Measurements from ENCODE around the gene MAP3K9.

Gene MAP3K9

DNA sequence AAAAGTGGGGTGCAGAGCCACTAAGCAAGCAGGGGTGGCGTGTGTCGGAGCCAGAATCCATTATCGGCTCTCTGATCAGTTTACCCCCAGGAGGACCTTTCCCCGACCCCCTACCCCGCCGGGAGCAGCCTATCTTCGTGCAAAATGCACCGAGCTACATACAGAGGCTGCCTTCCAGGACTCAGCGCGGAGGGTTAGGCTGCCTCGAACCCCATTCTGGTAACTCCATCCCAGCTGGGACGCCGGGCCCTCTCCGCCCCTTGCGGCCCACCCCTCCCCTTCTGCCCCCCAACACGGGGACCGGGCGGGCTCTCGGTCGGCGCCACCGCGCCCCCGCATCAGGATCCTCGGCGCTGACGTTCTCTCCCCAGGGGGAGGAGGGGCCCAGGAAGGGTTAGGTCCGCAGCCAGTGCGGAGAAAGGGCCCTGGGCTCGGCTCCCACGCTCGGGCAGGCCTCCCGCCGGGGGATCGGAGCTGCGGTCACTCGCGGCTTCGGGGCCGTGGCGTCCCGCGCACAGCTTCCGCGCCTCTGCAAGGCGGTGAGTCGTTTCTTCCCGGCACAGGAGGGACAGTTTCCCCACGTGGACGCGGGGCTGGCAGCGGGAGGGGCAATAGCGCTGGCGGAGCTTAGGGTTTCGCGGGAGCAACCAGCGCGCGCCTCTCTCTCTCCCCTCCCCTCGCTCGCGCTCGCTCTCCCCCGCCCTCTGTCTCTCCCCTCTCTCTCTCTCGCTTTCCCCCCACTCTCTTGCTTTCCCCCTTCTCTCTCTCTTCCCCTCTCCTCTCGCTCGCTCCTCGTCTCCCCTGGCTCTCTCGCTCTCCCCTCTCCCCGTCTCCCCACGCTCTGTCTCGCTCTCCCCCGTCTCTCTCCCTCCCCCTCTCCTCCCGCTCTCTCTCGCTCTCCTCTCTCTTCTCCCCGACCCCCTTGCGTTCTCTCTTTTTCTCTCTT, 12.5 kb upstream of the MAP3K9 start:
- peak; percentile 32 to 59 (median 45) for DNase-seq (ENCODE audit: low read depth in 3 of 3)

DNA sequence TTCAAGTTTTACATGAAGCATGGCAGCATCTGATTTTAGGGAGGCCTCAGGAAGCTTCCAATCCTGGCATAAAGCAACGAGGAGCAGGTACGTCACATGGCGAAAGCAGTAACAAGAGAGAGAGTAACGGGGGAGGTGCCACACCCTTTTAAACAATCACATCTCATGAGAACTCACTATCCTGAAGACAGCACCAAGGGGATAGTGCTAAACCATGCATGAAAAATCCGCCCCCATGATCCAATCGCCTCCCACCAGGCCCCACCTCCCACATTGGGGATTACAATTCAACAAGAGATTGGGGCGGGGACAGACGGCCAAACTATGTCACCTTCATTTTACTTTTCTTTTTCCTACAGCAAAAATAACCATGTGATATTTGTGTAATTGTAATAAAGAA, 7.2 kb upstream of the MAP3K9 start:
- DNase-seq (ENCODE audit: low read depth in 3 of 3), result no peak

DNA sequence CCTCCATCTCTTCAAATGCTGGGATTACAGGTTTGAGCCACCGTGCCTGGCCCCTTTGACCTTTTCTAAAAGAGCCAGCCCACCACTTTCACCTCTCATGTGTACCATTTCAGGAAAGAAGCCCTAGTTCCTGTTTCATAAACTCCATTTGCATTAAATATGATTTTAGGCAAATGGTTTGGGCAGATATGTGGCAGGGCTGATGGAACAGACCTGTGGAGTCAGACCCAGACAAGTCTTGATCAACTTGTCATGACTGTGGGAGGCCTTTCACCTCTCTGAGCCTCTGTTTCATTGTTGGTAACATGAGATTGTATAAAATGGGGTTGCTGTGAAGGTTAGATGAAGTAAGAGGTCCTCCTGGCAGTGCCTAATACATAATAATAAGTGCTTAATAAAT, 5.2 kb upstream of the MAP3K9 start:
- DNase-seq (ENCODE audit: low read depth in 3 of 3), result no peak

DNA sequence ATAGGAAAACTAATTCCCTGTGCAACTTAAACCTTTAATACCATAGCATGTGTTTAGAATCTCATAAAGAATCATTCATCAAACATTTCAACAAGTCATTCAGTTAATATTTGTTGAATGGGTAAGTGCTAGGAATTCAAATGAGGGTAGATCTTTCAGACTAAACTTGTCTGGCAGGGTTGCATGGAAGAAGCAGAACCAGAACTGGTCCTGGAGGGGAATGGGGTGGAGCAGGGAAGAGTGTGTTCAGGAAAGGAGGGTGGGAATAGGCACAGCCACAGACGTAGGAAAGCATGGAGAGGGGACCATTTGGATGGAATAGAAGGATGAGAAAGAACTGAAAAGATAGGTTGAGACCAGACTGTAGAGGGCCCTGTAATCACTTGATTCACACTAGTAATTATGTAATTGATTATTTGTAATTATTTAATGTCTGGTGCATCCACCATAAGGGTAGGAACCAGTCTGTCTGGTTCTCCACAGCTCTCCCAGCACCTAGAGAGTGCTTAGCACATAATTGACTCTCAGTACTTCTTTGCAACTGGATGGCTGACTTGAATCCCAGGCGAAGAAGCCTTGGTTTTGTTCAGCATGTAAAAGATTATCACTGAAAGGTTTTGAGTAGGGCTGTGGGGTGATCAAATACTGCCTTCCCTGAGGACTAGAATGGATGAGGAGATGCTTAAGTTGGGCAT, 3.0 kb upstream of the MAP3K9 start:
- DNase-seq (ENCODE audit: low read depth in 3 of 3), result no peak

DNA sequence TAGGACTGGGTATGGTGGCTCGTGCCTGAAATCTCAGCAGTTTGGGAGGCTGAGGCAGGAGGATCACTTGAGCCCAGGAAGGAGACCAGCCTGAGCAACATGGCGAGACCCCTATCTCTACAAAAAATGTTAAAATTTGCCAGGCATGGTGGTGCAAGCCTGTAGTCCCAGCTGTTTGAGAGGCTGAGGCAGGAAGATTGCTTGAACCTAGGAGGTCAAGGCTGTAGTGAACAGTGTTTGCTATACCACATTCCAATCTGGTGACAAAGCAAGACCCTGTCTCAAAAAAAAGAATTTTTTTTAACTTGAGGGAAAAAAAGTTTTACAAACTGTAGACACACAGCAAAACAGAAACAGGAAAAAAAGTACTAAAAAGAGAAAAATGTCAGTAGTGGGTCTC, 2.3 kb upstream of the MAP3K9 start:
- DNase-seq (ENCODE audit: low read depth in 3 of 3), result no peak

DNA sequence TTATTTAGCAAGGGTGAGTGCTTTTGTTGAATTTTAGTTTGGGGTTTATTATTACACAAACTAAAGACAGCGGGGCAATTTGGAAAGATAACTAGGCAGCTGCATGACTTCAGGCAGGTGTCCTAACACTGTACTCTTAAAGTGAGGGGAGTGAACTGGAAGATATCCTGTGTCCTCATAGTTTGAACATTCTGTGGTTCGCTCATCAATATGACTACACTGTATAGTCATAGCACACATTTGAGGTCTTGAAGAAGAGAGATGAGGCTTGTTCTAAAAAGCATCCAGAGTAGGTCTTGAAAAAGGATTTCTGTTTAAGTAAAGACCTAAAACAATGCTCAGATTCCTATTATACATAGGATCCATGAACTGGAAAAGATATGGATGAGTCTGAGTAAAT, 1.7 kb upstream of the MAP3K9 start:
- DNase-seq (ENCODE audit: low read depth in 3 of 3), result no peak

DNA sequence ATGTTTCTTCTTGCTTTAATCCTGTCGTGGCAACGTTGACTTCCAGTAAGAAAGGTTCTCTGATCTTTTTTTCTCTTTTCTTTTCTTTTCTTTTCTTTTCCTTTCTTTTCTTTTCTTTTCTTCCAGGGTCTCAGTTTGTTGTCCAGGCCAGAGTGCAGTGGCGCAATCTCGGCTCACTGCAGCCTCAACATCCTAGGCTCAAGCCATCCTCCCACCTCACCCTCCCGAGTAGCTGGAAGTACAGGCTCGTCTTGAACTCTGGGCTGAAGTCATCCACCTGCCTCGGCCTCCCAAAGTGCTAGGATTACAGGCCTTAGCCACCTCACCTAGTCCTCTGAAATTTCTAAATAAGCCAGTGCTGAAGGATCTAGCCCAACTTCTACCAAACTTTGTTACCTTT, 1.3 kb upstream of the MAP3K9 start:
- DNase-seq (ENCODE audit: low read depth in 3 of 3), result no peak

DNA sequence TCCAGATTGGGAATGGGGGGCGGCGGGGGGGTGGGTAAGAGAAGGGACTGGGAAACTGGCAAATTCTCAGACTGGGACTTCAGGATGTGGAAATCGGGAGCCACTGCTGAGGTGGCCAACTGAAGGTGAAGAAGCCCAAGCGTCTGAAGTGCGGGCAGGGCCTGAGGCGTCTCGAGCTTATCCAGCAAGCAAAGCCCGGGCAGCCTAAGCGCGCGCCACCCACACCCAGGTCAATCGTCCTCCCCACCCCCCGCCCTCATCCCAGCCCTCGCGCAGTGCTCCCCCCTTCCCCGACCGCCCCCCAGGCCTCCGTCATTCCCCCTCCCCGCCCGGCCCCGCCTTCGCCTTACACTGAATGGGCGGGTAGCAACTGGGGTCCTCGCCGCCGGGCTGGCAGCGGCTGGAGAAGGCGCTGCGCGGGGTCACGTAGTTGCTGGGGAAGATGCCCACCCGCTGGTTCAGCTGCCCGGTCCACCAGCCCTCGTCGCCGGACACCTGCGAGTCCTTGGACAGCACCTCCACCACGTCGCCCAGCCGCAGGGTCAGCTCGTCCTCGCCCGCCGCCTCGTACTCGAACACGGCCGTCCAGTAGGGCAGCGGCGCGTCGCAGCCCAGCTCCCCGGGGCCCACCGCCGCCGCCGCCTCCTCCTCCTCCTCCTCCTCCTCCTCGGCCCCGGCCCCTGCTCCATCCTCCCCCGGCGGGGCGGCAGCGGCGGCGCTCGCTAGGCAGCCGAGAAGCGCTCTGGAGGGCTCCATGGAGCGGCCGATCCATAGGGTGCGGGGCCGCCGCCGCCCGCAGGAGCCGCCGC, 693 bp downstream of the MAP3K9 start:
- peak in 2 of 3 donors; percentile 7 to 37 for DNase-seq (ENCODE audit: low read depth in 3 of 3)

DNA sequence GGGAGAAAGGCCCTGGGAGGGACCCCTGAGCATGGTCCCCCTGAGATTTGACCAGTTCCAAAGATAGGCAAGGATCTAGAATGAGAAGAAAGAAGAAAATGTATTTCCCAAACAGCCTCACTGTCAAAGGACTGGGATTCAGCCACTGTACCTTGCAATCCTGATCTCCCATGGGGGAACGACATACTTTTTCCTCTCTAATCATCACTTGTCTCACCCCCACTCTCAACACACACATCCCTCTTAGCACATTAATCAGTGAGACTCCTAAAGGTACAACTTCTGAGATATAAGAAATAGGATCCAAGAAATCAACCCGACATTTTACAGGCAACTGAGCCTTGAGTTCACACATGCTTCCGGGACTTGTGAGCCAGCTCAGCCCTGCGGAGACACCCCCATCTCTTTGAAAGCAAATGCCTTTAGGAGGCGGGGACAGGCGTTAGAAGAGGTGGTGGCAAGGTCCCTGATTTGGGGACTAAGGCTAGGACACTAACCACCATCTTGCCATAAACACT, 1.4 kb downstream of the MAP3K9 start:
- peak; percentile 28 to 52 (median 38) for DNase-seq (ENCODE audit: low read depth in 3 of 3)

DNA sequence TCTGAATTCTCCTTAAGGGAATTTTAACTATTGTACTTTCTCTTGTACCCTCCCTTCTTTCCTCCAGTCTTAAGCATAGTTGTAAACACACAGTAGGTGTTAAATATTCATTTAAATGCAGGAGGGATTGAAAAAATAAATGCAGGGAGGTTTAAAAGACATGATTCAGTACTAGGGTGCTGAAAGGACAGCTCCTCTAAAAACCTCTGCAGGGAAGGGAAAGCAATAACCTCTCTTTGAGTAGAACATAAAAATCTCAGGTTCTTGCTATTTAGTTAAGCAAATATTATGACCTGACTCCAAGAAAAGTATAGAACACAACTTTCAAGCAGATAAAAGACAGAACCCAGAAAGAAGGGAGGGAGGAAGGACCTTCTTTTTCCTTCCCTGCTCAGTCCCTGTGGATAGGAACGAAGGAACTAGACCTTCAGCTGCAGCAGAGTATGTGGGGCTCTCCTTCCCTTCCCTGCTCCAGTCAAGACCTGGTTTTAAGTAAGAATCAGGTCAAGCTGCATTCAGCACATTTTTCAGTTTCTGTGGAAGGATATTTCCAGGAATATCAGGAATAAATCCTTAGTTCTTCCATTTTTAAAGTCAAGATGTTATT, 4.7 kb downstream of the MAP3K9 start:
- DNase-seq (ENCODE audit: low read depth in 3 of 3), result no peak

DNA sequence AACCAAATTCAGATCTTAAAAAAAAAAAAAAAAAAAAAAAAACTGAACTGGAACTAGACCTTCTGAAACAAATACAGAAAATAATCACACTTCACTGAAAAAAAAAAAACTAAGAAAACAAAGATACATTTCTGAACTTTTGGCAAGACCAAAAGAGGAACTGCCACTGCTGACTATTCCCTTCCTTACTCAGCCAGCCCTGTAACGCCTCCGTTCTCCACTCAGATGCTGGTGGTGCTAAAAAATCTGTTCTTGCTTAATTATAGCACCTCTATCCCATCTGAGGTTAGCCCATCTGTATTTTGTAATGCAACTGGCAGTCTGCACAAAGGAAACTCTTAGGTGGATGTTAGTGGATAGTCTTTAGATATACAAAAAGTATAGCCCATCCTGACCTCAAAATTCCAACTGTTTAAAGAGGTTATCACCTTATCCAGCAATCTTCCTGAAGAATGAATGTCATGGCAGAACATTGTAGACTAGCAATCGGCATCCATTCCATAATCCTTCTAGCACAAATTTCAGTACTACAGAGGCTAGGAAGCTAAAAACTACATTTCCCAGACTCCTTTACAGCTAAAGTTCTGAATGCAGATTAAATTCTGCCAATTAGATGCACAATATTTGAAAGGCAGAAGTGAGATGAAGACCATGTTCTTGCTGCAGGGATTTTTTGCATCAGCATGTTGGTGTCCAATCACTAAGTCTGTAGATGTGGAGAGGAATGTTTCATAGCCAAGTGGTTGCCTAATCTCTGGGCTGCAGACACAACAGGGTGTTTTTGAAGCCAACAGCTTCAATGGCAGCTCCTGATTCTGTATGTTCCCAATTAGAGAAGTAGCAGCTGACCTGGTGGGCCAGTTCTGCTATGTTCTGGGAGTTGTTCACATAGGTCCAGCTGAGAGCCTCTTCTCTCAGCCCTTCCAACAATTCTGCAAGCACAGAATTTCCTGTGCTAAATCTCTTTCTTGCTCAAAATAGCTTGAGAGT, 5.7 kb downstream of the MAP3K9 start:
- DNase-seq (ENCODE audit: low read depth in 3 of 3), result no peak

DNA sequence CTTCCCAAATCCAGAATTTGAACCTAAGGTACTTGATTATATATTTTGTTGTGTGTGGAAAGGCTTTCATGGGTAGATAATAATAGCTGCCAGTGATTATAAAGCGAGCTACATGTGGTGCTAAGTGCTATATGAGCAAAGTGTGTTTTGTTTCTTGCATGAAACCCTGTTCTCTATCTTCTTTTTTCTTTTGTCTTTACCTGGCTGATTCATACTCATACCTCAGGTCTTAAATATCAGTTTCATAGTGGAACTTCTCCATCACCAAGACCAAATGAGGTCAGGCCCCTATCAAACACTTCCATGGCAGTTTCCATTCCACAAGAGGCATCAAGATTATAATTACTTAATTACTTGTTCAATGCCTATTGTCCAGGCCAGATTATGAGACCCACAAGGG, 6.9 kb downstream of the MAP3K9 start:
- no peak for DNase-seq (ENCODE audit: low read depth in 3 of 3)

DNA sequence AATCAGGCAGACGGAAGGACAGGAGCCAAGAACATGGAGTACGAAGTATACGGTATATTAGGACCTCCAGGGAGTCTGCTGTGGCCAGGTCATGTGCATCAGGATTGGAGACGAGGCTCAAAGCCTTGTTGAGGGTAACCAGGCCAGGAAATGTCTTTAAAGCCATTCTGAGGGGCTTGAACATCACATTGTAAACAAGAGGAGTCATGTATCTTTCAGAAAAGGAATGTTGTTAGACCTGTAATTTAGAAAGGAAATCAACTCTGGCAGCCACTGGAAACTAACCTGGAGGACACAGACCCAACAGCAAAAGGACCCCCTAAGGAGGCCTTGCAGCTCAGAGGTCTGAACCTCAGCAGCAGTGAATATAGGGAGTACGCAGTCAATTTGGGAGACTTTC, 7.5 kb downstream of the MAP3K9 start:
- no peak for DNase-seq (ENCODE audit: low read depth in 3 of 3)

DNA sequence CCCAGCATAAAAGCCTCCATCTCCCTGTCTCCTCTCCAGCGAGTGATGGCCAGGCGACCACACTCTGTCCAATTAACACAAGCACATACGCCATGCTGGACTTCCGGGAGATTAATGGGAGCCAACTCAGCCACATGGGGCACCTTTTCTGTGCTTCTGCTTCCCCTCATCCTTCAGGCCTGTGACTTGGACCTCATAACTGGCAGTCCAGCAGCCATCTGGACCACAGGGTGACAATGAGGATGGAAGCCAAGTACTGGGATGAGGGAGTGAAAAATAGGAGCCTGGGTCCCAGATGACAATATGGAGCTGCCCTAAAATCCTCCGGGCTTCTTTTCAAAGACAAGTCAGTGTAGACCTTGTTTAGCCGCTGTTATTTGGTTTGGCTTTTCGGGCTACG, 12.8 kb downstream of the MAP3K9 start:
- no peak for DNase-seq (ENCODE audit: low read depth in 3 of 3)

DNA sequence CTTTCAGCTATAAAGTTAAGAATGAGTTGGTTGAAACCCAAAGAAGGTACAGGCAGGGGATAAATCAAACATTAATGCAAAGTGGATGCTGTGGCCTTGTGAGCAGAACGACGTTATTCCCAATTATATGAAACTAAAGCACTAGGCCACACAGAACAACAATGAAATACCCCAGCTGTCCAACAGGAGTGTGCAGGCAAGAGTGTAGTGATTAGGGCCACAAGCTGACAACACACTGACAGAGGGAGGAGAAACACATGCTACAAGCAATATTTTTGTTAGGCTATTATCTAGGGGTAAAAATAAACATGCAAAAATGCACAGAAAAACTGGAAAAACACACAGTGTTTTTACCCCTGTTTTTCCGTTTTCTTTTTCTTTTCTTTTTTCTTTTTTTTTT, 15.0 kb downstream of the MAP3K9 start:
- DNase-seq (ENCODE audit: low read depth in 3 of 3), result no peak

DNA sequence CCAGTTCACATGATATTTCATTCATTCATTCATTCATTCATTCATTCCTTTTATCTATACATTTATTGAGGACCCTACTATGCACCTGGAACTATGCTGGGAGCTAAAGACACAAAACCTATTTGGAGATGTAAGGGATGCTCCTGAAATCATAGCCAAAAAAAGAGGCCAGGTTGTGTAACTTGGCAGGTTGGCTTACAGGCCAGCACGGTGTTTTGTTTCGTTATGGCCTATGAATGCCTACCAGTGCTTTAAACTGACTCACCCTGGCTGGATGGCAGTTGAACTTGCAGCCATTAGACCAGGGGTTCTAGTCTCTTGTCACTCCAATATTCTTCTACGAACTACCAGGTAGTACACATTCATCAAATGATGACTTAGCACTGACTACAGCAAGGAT, 15.7 kb downstream of the MAP3K9 start:
- DNase-seq (ENCODE audit: low read depth in 3 of 3), result no peak

DNA sequence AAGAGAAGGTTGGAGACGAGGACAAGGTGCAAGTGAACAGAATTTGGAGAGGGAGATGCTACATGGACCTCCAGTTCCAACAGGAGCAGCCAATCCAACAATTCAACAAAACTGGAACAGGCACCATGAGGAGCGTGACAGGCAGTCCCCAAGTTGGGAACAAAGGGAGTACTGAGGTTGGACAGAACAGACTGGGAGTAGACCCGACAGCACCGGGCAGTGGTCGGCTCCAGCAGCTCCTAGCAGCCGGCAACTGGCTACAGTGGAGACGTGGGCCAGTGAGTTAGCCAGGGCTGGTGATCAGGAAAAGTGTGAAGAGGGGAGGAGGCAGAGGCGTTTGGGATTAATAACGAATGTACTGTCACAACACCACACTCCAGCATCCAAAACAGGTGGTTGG, 16.4 kb downstream of the MAP3K9 start:
- DNase-seq (ENCODE audit: low read depth in 3 of 3), result no peak

DNA sequence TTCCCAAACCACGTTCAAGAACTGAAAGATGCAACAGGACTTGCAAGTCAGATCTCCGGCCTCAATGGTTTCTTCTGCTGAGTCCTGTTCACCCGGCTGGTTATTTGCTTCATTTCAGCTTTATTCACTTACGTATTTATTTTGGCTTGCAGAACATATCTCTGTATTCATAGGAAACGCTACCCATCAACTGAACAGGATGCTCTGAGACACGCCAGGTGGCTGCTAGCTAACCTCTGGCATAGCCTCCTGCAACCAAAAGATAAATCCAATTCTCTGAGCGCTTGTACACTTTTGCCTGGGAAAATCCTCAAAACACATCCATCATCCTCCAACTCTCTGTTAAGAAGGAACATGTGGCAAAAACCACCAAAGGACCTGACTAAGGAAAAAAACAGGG, 17.3 kb downstream of the MAP3K9 start:
- DNase-seq (ENCODE audit: low read depth in 3 of 3), result no peak

DNA sequence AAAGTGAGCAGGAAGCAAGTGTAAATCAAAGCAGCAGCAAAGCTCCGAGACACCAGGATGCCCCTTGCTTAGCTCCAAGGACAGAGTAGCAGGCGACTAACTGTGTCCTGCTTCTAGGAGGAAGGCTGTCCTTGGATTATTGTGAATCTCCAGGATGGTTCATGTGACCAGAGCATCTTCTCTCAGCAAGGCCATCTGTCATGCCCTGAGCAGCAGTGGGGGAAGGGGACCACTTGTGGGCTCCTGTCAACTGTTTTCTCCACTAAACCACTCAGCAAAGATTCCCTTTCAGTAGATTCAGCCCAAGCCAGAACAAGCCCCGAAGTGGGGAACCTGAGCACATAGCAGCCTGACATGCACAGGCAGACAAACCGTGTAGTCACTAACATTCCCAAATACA, 19.4 kb downstream of the MAP3K9 start:
- no peak for DNase-seq (ENCODE audit: low read depth in 3 of 3)

DNA sequence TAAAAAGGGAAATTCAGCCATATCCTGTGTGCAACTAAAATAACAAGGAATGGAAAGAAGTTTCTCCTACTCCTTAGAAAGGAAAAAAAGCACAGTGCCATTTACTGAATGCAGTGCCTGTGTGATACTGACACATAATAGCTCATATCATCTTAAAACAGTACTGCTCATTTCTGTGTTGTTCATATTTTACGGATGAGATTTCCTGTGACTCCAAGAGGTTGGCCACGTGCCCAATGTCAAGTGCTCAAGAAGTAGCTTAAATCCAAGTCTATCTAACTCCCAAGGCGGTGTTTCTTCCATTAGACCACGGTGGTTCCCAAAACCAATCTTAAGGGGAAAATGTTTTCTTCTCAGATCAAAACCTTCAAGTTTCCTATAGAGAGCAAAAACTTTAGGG, 20.0 kb downstream of the MAP3K9 start:
- no peak for DNase-seq (ENCODE audit: low read depth in 3 of 3)
